ENCODE results near the gene MRPL48. TPM values are rescaled to one million over a fixed set of nuclear protein-coding genes. Genes with fewer than 3 reads are reported as not detected.
"Not testable (repeated sequence)": the region's sequence is repeated elsewhere in the genome, so short reads cannot be mapped to it uniquely, and the experiment has no call there.

MRPL48 gene
- total RNA-seq, 1 donor: 14.5 TPM

GRCh38 chr11:73875840-73876239, 88.2 kb downstream of the MRPL48 start:
- peak overlapping the region; percentile 94 for H3K4me3 ChIP-seq (ENCODE audit: insufficient read depth, low read length)
- H3K4me1 ChIP-seq (ENCODE audit: insufficient read depth, low read length): peaks cover 18% of the 10 kb centered on the region
- H3K27ac ChIP-seq (ENCODE audit: low read depth, low read length): peak overlapping the region; percentile 76
- TF ChIP-seq CTCF (IDR thresholded peaks at IDR 0.05; ENCODE audit: extremely low read depth, low read depth, low read length): no peak
- peak overlapping the region; percentile 98 for H3K4me2 ChIP-seq (ENCODE audit: insufficient read depth, low read length)
- H4K20me1 ChIP-seq (ENCODE audit: insufficient read depth, low read length): peaks cover 6% of the 10 kb centered on the region
- no peaks in the 10 kb centered on the region for H3K9me3 ChIP-seq (ENCODE audit: low read depth, low read length)
- H2AFZ ChIP-seq (ENCODE audit: low read length): peak overlapping the region; percentile 89
- peaks cover 55% of the 10 kb centered on the region for H3K79me2 ChIP-seq (ENCODE audit: insufficient read depth, low read length)
- H3K27me3 ChIP-seq (ENCODE audit: insufficient read depth, low read length): no peaks in the 10 kb centered on the region
- peaks cover 29% of the 10 kb centered on the region for H3K36me3 ChIP-seq (ENCODE audit: insufficient read depth, low read length)
- peak; percentile 57 for DNase-seq (ENCODE audit: insufficient read length, low spot score, missing footprints)

GRCh38 chr11:73876424-73877310, 89.0 kb downstream of the MRPL48 start, which contains the start of the genes COA4 and PAAF1:
Gene COA4 (minus strand): TSS chr11:73876846. CDS start chr11:73873378, 3,468 bp downstream.
Gene PAAF1 (plus strand): TSS chr11:73876999. CDS start chr11:73877022, 23 bp downstream.
- H4K20me1 ChIP-seq (ENCODE audit: insufficient read depth, low read length): peaks cover 6% of the 10 kb centered on the region
- no peaks in the 10 kb centered on the region for H3K27me3 ChIP-seq (ENCODE audit: insufficient read depth, low read length)
- peaks cover 29% of the 10 kb centered on the region for H3K36me3 ChIP-seq (ENCODE audit: insufficient read depth, low read length)
- H3K4me1 ChIP-seq (ENCODE audit: insufficient read depth, low read length): peaks cover 18% of the 10 kb centered on the region
- H3K4me2 ChIP-seq (ENCODE audit: insufficient read depth, low read length): peak within 1 kb of the TSS; percentile 98
- H2AFZ ChIP-seq (ENCODE audit: low read length): peak within 1 kb of the TSS; percentile 89
- H3K9me3 ChIP-seq (ENCODE audit: low read depth, low read length): no peaks in the 10 kb centered on the region
- peak; percentile 97 for DNase-seq (ENCODE audit: insufficient read length, low spot score, missing footprints)
- peak within 1 kb of the TSS; percentile 94 for H3K4me3 ChIP-seq (ENCODE audit: insufficient read depth, low read length)
- peaks cover 55% of the 10 kb centered on the region for H3K79me2 ChIP-seq (ENCODE audit: insufficient read depth, low read length)
- no peak for TF ChIP-seq CTCF (IDR thresholded peaks at IDR 0.05; ENCODE audit: extremely low read depth, low read depth, low read length)
- H3K27ac ChIP-seq (ENCODE audit: low read depth, low read length): peak within 1 kb of the TSS; percentile 76

- Histone ChIP-seq H3K36me3 (ENCODE audit: insufficient read depth, low read length) (peaks cover 10% of the 10 kb centered on the region), H3K27ac (ENCODE audit: low read depth, low read length) (no peak overlapping the region), H3K79me2 (ENCODE audit: insufficient read depth, low read length) (peaks cover 44% of the 10 kb centered on the region), H2AFZ (ENCODE audit: low read length) (no peak overlapping the region), H4K20me1 (ENCODE audit: insufficient read depth, low read length) (peaks cover 2% of the 10 kb centered on the region), H3K4me2 (ENCODE audit: insufficient read depth, low read length) (no peak overlapping the region), H3K4me3 (ENCODE audit: insufficient read depth, low read length) (no peak overlapping the region), H3K9me3 (ENCODE audit: low read depth, low read length) (no peaks in the 10 kb centered on the region), H3K4me1 (ENCODE audit: insufficient read depth, low read length) (peaks cover 18% of the 10 kb centered on the region), H3K27me3 (ENCODE audit: insufficient read depth, low read length) (no peaks in the 10 kb centered on the region)
- DNase-seq (ENCODE audit: insufficient read length, low spot score, missing footprints): no peak
- no peak for TF ChIP-seq CTCF (IDR thresholded peaks at IDR 0.05; ENCODE audit: extremely low read depth, low read depth, low read length)
These were observed 91.1 kb downstream of the MRPL48 start for GRCh38 chr11:73878771-73879170.

- H3K27ac ChIP-seq (ENCODE audit: low read depth, low read length); H3K36me3 ChIP-seq (ENCODE audit: insufficient read depth, low read length); DNase-seq (ENCODE audit: insufficient read length, low spot score, missing footprints); H4K20me1 ChIP-seq (ENCODE audit: insufficient read depth, low read length); H3K9me3 ChIP-seq (ENCODE audit: low read depth, low read length); H3K4me3 ChIP-seq (ENCODE audit: insufficient read depth, low read length); H3K27me3 ChIP-seq (ENCODE audit: insufficient read depth, low read length); H3K4me2 ChIP-seq (ENCODE audit: insufficient read depth, low read length); H2AFZ ChIP-seq (ENCODE audit: low read length): not testable (repeated sequence)
- Histone ChIP-seq H3K79me2 (ENCODE audit: insufficient read depth, low read length) (peaks cover 29% of the 10 kb centered on the region), H3K4me1 (ENCODE audit: insufficient read depth, low read length) (peaks cover 15% of the 10 kb centered on the region)
These were observed 92.8 kb downstream of the MRPL48 start for GRCh38 chr11:73880449-73880848.

All from osteoblast (primary cell).